ENCODE measurements around the gene FHOD3.

The FHOD3 gene

DNA sequence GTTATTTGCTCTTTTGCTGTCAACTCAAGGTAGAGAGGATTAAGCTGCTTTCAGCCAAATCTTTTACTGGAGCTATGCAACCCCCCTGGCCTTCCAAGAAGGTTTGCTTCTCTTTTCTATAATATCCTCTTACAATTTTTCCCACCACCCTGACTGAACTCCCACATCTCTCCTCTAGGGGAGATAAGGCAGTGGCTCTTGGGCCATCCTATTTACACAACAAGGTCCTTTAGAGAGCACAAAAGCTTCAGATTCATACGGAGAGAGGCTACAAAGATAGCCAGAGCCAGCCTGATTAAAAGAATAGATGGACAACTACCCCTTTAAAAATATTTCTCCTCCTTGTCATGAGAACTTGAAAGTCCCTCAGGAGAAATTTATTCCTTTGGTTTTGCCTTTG lies 435.6 kb downstream of the FHOD3 start:
- H3K4me3 ChIP-seq (ENCODE audit: low read depth, low read length), result no peak overlapping the region
- DNase-seq (ENCODE audit: low read depth), result peak; percentile 2
- no peak for TF ChIP-seq CTCF (IDR thresholded peaks at IDR 0.05; ENCODE audit: low read depth, low read length)
- TF ChIP-seq MYC (IDR thresholded peaks at IDR 0.05; ENCODE audit: low read depth, low read length), result no peak
- no peak for TF ChIP-seq POLR2A (IDR thresholded peaks at IDR 0.05; ENCODE audit: extremely low read depth, insufficient read length)
- TF ChIP-seq, protein P1, sequence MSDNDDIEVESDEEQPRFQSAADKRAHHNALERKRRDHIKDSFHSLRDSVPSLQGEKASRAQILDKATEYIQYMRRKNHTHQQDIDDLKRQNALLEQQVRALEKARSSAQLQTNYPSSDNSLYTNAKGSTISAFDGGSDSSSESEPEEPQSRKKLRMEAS (IDR thresholded peaks at IDR 0.05; ENCODE audit: low read depth, low read length), result no peak

- no peak for DNase-seq (ENCODE audit: low read depth)
- TF ChIP-seq MYC (IDR thresholded peaks at IDR 0.05; ENCODE audit: low read depth, low read length) (no peak), POLR2A (IDR thresholded peaks at IDR 0.05; ENCODE audit: extremely low read depth, insufficient read length) (no peak), CTCF (IDR thresholded peaks at IDR 0.05; ENCODE audit: low read depth, low read length) (no peak)
- TF ChIP-seq, protein P1 (IDR thresholded peaks at IDR 0.05; ENCODE audit: low read depth, low read length), result no peak
- no peak overlapping the region for H3K4me3 ChIP-seq (ENCODE audit: low read depth, low read length)
Observed at GRCh38 chr18:36734596-36734995, 437.1 kb downstream of the FHOD3 start.

- TF ChIP-seq MYC (IDR thresholded peaks at IDR 0.05; ENCODE audit: low read depth, low read length) (no peak), CTCF (IDR thresholded peaks at IDR 0.05; ENCODE audit: low read depth, low read length) (no peak), POLR2A (IDR thresholded peaks at IDR 0.05; ENCODE audit: extremely low read depth, insufficient read length) (no peak)
- TF ChIP-seq, protein P1 (IDR thresholded peaks at IDR 0.05; ENCODE audit: low read depth, low read length), result no peak
- no peak overlapping the region for H3K4me3 ChIP-seq (ENCODE audit: low read depth, low read length)
- DNase-seq (ENCODE audit: low read depth), result no peak
Observed at GRCh38 chr18:36735130-36735529, 437.6 kb downstream of the FHOD3 start.

GRCh38 chr18:36736094-36736493 lies 438.6 kb downstream of the FHOD3 start:
- DNase-seq (ENCODE audit: low read depth), result no peak
- TF ChIP-seq CTCF (IDR thresholded peaks at IDR 0.05; ENCODE audit: low read depth, low read length) (no peak), POLR2A (IDR thresholded peaks at IDR 0.05; ENCODE audit: extremely low read depth, insufficient read length) (no peak), MYC (IDR thresholded peaks at IDR 0.05; ENCODE audit: low read depth, low read length) (no peak)
- TF ChIP-seq, protein P1 (IDR thresholded peaks at IDR 0.05; ENCODE audit: low read depth, low read length), result no peak
- no peak overlapping the region for H3K4me3 ChIP-seq (ENCODE audit: low read depth, low read length)

GRCh38 chr18:36737316-36737715 lies 439.8 kb downstream of the FHOD3 start:
- no peak for TF ChIP-seq MYC (IDR thresholded peaks at IDR 0.05; ENCODE audit: low read depth, low read length)
- TF ChIP-seq, protein P1 (IDR thresholded peaks at IDR 0.05; ENCODE audit: low read depth, low read length), result no peak
- no peak for TF ChIP-seq POLR2A (IDR thresholded peaks at IDR 0.05; ENCODE audit: extremely low read depth, insufficient read length)
- no peak for TF ChIP-seq CTCF (IDR thresholded peaks at IDR 0.05; ENCODE audit: low read depth, low read length)
- DNase-seq (ENCODE audit: low read depth), result no peak
- no peak overlapping the region for H3K4me3 ChIP-seq (ENCODE audit: low read depth, low read length)
